GM23338 (cell line): ENCODE results near the gene USH1C. TPM values are rescaled to one million over a fixed set of nuclear protein-coding genes. Genes with fewer than 3 reads are reported as not detected.

Source experiments
- ATAC-seq: fragments of 200-7000 bp; cut with Tn5 transposase; 3 replicates; pipeline ENCODE4 v1.9.1; 2020
- DNase-seq: peaks from one replicate; pipeline ENCODE4 v3.0.0-alpha.2; 2015; ENCODE audit warnings: low spot score
- H2AFZ ChIP-seq: fragments of 200-600 bp; sonication (generic); 2 replicates; pipeline ENCODE4 v1.8.0; 2016; ENCODE audit warnings: antibody characterized with exemption, mild to moderate bottlenecking, moderate library complexity
- H3F3A ChIP-seq: fragments of 200-600 bp; sonication (generic); replicated peaks from 2 replicates; pipeline ENCODE4 v1.8.0; 2017; ENCODE audit warnings: antibody characterized with exemption, mixed run types, low read depth
- H3K27ac ChIP-seq: fragments of 200-600 bp; sonication (generic); 2 replicates; pipeline ENCODE4 v1.6.1; 2016; ENCODE audit warnings: low read depth
- H3K27me3 ChIP-seq: fragments of 200-600 bp; sonication (generic); 2 replicates; pipeline ENCODE4 v1.8.0; 2016; ENCODE audit warnings: mild to moderate bottlenecking, mixed run types, moderate library complexity; ENCODE audit not compliant: insufficient read depth
- H3K36me3 ChIP-seq: fragments of 200-600 bp; sonication (generic); 2 replicates; pipeline ENCODE4 v1.8.0; 2016; ENCODE audit warnings: mild to moderate bottlenecking; ENCODE audit not compliant: insufficient read depth
- H3K4me1 ChIP-seq: fragments of 200-600 bp; sonication (generic); 2 replicates; pipeline ENCODE4 v1.8.0; 2016; ENCODE audit warnings: mild to moderate bottlenecking, moderate library complexity; ENCODE audit not compliant: insufficient read depth
- H3K4me2 ChIP-seq: fragments of 200-600 bp; sonication (generic); 2 replicates; pipeline ENCODE4 v1.7.1; 2017; ENCODE audit warnings: mixed run types
- H3K4me3 ChIP-seq: fragments of 200-600 bp; sonication (generic); 2 replicates; pipeline ENCODE4 v1.6.1; 2016; ENCODE audit warnings: mixed run types
- H3K79me2 ChIP-seq: fragments of 200-600 bp; sonication (generic); replicated peaks from 2 replicates; pipeline ENCODE4 v1.8.0; 2017; ENCODE audit warnings: mild to moderate bottlenecking; ENCODE audit not compliant: insufficient read depth
- H3K9me2 ChIP-seq: fragments of 200-600 bp; sonication (generic); 2 replicates; pipeline ENCODE4 v1.8.0; 2017; ENCODE audit not compliant: insufficient read depth
- H4K20me1 ChIP-seq: fragments of 200-600 bp; sonication (generic); replicated peaks from 2 replicates; pipeline ENCODE4 v1.8.0; 2017; ENCODE audit warnings: mild to moderate bottlenecking; ENCODE audit not compliant: insufficient read depth
- H3K27ac Mint-ChIP-seq: 2 replicates; pipeline ENCODE4 v1.8.0; 2020; ENCODE audit warnings: inconsistent platforms, mild to moderate bottlenecking, moderate library complexity, mixed read lengths
- H3K27me3 Mint-ChIP-seq: 3 replicates; pipeline ENCODE4 v1.8.0; 2022; ENCODE audit warnings: low read depth, mild to moderate bottlenecking, moderate library complexity, mixed read lengths, inconsistent platforms; ENCODE audit not compliant: insufficient read depth, poor library complexity
- H3K36me3 Mint-ChIP-seq: 3 replicates; pipeline ENCODE4 v1.8.0; 2021; ENCODE audit warnings: low read depth, mild to moderate bottlenecking, inconsistent platforms, moderate library complexity, mixed read lengths
- H3K4me1 Mint-ChIP-seq: 3 replicates; pipeline ENCODE4 v1.8.0; 2020; ENCODE audit warnings: mild to moderate bottlenecking, inconsistent platforms, mixed read lengths
- H3K4me3 Mint-ChIP-seq: 3 replicates; pipeline ENCODE4 v1.8.0; 2021; ENCODE audit warnings: moderate library complexity, mild to moderate bottlenecking, inconsistent platforms, mixed read lengths
- H3K9me3 Mint-ChIP-seq: 3 replicates; pipeline ENCODE4 v1.8.0; 2020; ENCODE audit warnings: moderate library complexity, mild to moderate bottlenecking, inconsistent platforms, mixed read lengths
- CREB1 ChIP-seq: fragments of 250-450 bp; sonication (Bioruptor Pico); IDR thresholded peaks from 2 replicates; pipeline ENCODE4 v1.5.0; 2020; ENCODE audit warnings: low read depth, mild to moderate bottlenecking, moderate library complexity
- CTCF ChIP-seq, 2 experiments: fragments of 200-600 bp in 1 of 2; sonication (generic) in 1 of 2; conservative IDR thresholded peaks; 2 replicates each; pipeline versions ENCODE4 v1.5.1 to v1.6.1; 2016 to 2017; ENCODE audit warnings: antibody characterized with exemption in 2 of 2, low read depth in 2 of 2, mild to moderate bottlenecking in 2 of 2, moderate library complexity in 1 of 2
- ETS1 ChIP-seq: IDR thresholded peaks from 2 replicates; pipeline ENCODE4 v1.6.1; 2016; ENCODE audit warnings: antibody characterized with exemption
- EZH2 ChIP-seq: fragments of 200-600 bp; sonication (generic); IDR thresholded peaks from one replicate; pipeline ENCODE4 v1.8.0; 2017; ENCODE audit warnings: antibody characterized with exemption, mild to moderate bottlenecking, low read depth; ENCODE audit not compliant: unreplicated experiment
- EZH2phosphoT487 ChIP-seq: fragments of 200-600 bp; sonication (generic); IDR thresholded peaks from one replicate; pipeline ENCODE4 v1.8.1; 2018; ENCODE audit warnings: antibody characterized with exemption; ENCODE audit not compliant: unreplicated experiment
- NANOG ChIP-seq: IDR thresholded peaks from 2 replicates; pipeline ENCODE4 v1.6.1; 2016; ENCODE audit warnings: antibody characterized with exemption, borderline replicate concordance
- POLR2AphosphoS5 ChIP-seq: IDR thresholded peaks from 2 replicates; pipeline ENCODE4 v1.6.1; 2016; ENCODE audit warnings: antibody characterized with exemption, low read depth
- STAT1 ChIP-seq: IDR thresholded peaks from one replicate; pipeline ENCODE4 v1.6.1; 2016; ENCODE audit warnings: antibody characterized with exemption; ENCODE audit not compliant: unreplicated experiment
- ZNF114 ChIP-seq: fragments of 250-450 bp; sonication (Bioruptor Pico); IDR thresholded peaks from 2 replicates; pipeline ENCODE4 v1.5.0; 2020; ENCODE audit warnings: mild to moderate bottlenecking, moderate library complexity
- ZNF331 ChIP-seq: fragments of 250-450 bp; sonication (Bioruptor Pico); IDR thresholded peaks from 2 replicates; pipeline ENCODE4 v1.5.0; 2020; ENCODE audit warnings: low read depth, mild to moderate bottlenecking, moderate library complexity
- ZNF462 ChIP-seq: fragments of 250-450 bp; sonication (Bioruptor Pico); IDR thresholded peaks from 2 replicates; pipeline ENCODE4 v1.5.0; 2020; ENCODE audit warnings: mild to moderate bottlenecking, moderate library complexity
- polyA plus RNA-seq: library from polyadenylated mRNA; unstranded; fragments of >200 nt; fragmentation: Nextera tagmentation; extraction: Ambion mirVana; gene quantifications from 2 replicates; pipeline ENCODE4 v1.2.1, GENCODE V29; 2016
- total RNA-seq: library from RNA; depleted of rRNA; stranded (reverse); fragments of >200 nt; shearing (Covaris generic); gene quantifications from 2 replicates; pipeline ENCODE4 v1.2.3, GENCODE V29; 2014

Gene USH1C
- total and polyA plus RNA-seq, 2 experiments from 2014 or later: 1.3 to 1.8 TPM

GRCh38 chr11:17510507-17511206, 33.6 kb downstream of the USH1C start:
- Histone ChIP-seq H3F3A (no peaks in the 10 kb centered on the region), H2AFZ (no peak overlapping the region), H4K20me1 (no peaks in the 10 kb centered on the region), H3K4me3 (no peak overlapping the region), H3K4me2 (no peak overlapping the region), H3K27me3 (no peaks in the 10 kb centered on the region), H3K4me1 (no peaks in the 10 kb centered on the region), H3K36me3 (no peaks in the 10 kb centered on the region), H3K9me2 (no peaks in the 10 kb centered on the region), H3K27ac (no peak overlapping the region), H3K79me2 (no peaks in the 10 kb centered on the region)
- Mint-ChIP-seq H3K9me3 (no peaks in the 10 kb centered on the region), H3K27me3 (peaks cover 3% of the 10 kb centered on the region), H3K36me3 (no peaks in the 10 kb centered on the region; the same call in 2 of the 3 replicates), H3K4me1 (peaks cover 12% of the 10 kb centered on the region), H3K4me3 (no peak overlapping the region), H3K27ac (no peak overlapping the region)
- TF ChIP-seq EZH2phosphoT487: no peak
- ATAC-seq (no peak), DNase-seq (no peak)

GRCh38 chr11:17508791-17509190, 35.4 kb downstream of the USH1C start:
- no peaks in the 10 kb centered on the region for H3K9me3 Mint-ChIP-seq
- no peaks in the 10 kb centered on the region; the same call in 2 of the 3 replicates for H3K36me3 Mint-ChIP-seq
- Histone ChIP-seq H4K20me1 (no peaks in the 10 kb centered on the region), H3K27me3 (no peaks in the 10 kb centered on the region), H3K4me2 (no peak overlapping the region), H2AFZ (no peak overlapping the region), H3K4me3 (no peak overlapping the region), H3K4me1 (no peaks in the 10 kb centered on the region), H3K27ac (no peak overlapping the region), H3K36me3 (no peaks in the 10 kb centered on the region), H3F3A (no peaks in the 10 kb centered on the region), H3K9me2 (no peaks in the 10 kb centered on the region), H3K79me2 (no peaks in the 10 kb centered on the region)
- DNase-seq: no peak
- H3K4me1 Mint-ChIP-seq: peaks cover 12% of the 10 kb centered on the region
- no peak overlapping the region for H3K4me3 Mint-ChIP-seq
- H3K27me3 Mint-ChIP-seq: peaks cover 7% of the 10 kb centered on the region
- ATAC-seq: no peak
- H3K27ac Mint-ChIP-seq: no peak overlapping the region
- no peak for TF ChIP-seq CTCF (conservative IDR thresholded peaks at IDR 0.05; ENCODE audit: low read depth in 2 of 2)
- no peak for TF ChIP-seq ZNF462
- TF ChIP-seq ZNF331: no peak
- TF ChIP-seq CREB1: no peak
- no peak for TF ChIP-seq EZH2phosphoT487
- no peak for TF ChIP-seq POLR2AphosphoS5
- TF ChIP-seq EZH2: no peak
- TF ChIP-seq ZNF114 (CRISPR knock-in tag): no peak
- TF ChIP-seq ETS1: no peak
- TF ChIP-seq STAT1: no peak
- TF ChIP-seq NANOG: no peak
